WI38 (cell line): ENCODE data around the gene SLX9.

Source experiments
- H3K4me3 ChIP-seq: 2 replicates; pipeline ENCODE4 v1.5.1; 2011; ENCODE audit warnings: low read depth, mild to moderate bottlenecking, control low read depth, low read length
- TF ChIP-seq, protein P1 (sequence below): IDR thresholded peaks from 2 replicates; pipeline ENCODE4 v1.5.1; 2012; ENCODE audit warnings: low read depth, mild to moderate bottlenecking, control low read depth, low read length

SLX9 gene

DNA sequence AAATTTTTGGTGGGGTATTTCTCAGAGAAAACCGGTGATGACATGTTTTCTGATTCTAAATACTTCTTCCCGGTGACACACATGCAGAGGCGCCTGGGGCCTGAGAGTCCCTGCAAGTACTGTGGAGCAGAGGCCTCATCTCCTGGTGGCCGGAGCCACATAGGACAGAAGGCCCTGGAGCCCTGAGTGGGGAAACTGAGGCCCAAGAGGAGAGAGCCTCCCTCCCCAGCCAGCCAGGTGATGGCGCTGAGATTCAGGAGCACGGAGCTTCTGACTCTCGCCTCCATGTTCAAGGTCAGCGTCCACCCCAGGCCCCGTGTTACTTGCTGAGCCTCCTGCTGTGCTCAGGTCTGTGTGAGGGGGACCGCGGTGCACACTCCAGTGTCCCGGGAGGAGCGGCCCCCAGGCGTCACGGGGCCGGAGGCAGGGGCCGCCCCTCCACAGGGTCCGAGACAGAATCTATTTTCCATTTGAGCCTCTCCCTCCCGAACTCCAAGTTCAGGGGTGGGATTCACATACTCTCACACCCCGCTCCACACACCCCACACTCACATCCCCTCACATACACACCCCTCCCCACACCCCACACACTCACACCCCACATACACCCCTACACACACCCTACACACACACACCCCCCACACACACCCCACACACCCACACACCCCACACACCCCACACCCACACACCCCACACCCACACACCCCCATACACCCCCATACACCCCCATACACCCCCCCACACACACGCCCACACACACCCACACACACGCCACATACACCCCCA lies 43.8 kb downstream of the SLX9 start:
- TF ChIP-seq, protein P1, sequence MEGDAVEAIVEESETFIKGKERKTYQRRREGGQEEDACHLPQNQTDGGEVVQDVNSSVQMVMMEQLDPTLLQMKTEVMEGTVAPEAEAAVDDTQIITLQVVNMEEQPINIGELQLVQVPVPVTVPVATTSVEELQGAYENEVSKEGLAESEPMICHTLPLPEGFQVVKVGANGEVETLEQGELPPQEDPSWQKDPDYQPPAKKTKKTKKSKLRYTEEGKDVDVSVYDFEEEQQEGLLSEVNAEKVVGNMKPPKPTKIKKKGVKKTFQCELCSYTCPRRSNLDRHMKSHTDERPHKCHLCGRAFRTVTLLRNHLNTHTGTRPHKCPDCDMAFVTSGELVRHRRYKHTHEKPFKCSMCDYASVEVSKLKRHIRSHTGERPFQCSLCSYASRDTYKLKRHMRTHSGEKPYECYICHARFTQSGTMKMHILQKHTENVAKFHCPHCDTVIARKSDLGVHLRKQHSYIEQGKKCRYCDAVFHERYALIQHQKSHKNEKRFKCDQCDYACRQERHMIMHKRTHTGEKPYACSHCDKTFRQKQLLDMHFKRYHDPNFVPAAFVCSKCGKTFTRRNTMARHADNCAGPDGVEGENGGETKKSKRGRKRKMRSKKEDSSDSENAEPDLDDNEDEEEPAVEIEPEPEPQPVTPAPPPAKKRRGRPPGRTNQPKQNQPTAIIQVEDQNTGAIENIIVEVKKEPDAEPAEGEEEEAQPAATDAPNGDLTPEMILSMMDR = no peak
- no peak overlapping the region for H3K4me3 ChIP-seq

DNA sequence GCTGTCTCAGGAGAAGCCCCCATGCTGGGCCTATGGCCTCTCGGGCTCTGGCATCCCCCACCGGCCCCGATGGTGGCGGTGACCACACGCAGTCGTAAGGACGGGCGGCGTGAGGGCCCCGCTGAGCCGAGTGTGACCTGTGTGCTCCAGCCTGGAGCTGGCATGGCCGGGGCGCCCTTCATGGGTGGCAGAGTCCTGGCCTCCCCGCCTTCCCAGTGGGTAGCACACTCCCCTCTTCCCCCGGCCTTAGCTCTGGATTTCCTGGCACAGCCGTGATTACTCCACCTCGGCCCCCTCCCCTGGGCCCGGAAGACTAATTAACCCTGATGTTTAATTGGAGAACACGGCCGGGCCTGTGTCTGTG lies 44.6 kb downstream of the SLX9 start:
- TF ChIP-seq, protein P1 = no peak

DNA sequence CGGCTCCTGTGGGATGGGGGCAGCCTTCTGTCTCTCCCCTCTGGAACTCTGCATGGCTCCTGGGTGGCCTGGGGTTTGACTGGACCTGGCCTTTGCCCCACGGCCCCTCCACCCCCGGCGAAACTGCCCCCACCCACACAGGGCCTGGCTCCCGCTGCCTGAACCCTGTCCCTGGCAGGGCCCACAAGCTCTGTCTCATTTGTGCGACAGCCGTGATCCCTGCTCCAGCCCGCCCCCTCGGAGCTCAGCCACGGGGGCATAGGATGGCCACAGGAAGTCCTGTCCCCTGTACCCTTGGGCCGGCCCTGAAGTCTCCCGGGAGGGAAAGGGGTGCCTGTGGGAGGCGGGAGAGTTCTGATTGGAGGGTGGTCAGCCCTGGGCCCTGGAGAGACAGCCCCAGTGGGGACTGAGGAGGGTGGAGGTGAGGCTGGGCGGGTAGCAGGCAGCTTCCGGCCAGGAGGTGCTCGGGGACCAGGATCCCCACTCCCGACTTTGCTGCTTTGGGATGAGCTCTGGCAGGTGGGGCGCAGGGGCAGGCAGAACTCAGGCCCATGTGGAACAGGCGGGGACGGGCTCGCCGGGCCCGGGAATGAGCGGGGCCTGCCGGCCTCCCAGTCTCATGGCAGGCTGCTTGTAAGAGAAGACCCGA lies 45.1 kb downstream of the SLX9 start:
- TF ChIP-seq, protein P1 = no peak
- no peak overlapping the region for H3K4me3 ChIP-seq

More for the DNA sequence above, 44.6 kb downstream of the SLX9 start:
- no peak overlapping the region for H3K4me3 ChIP-seq

DNA sequence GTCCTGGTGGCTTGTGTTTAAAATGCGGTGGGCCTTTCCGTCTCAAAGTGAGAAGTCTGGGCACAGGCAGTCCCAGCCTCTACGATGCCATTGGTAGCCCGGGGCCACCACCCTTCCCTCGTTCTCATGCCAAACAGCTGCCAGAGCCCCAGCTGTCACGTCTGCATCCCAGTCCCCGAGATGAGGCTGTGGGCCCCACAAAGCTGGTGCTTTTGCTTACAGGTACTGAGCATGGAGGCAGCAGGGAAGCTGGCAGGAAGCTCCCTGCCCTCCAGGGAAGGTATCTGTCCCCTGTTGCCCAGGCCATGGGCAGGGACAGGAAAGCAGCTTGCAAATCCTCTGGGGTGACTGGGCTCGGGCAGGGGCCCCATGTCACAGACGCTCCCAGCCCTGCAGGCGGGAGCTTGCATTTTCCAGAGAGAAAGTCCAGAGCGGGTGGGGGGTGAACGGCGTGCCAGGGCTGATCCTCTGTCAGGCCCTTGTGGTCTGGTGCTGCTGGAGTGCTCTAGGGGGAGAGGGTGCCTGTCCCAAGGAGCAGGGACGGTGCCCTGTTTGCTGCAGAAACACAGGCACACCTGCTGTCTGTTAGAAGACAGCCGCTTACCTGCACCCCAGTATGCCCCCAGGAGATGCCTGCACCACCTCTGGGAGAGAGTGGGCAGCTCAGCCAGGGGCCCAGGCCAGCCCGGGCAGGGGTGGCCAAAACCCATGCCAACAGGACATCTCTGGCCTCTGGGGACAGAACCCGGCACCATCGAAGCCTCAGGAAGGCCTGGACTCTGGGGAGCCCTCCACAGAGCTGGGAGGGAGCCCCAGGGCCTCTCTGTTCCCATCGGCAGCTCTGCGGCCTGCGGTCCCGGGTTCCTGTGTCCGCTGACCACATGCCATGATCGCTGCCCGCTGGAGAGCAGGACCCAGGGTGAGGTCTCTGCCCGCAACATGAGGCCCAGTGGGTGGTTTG lies 45.9 kb downstream of the SLX9 start:
- TF ChIP-seq, protein P1 = no peak
- no peak overlapping the region for H3K4me3 ChIP-seq

DNA sequence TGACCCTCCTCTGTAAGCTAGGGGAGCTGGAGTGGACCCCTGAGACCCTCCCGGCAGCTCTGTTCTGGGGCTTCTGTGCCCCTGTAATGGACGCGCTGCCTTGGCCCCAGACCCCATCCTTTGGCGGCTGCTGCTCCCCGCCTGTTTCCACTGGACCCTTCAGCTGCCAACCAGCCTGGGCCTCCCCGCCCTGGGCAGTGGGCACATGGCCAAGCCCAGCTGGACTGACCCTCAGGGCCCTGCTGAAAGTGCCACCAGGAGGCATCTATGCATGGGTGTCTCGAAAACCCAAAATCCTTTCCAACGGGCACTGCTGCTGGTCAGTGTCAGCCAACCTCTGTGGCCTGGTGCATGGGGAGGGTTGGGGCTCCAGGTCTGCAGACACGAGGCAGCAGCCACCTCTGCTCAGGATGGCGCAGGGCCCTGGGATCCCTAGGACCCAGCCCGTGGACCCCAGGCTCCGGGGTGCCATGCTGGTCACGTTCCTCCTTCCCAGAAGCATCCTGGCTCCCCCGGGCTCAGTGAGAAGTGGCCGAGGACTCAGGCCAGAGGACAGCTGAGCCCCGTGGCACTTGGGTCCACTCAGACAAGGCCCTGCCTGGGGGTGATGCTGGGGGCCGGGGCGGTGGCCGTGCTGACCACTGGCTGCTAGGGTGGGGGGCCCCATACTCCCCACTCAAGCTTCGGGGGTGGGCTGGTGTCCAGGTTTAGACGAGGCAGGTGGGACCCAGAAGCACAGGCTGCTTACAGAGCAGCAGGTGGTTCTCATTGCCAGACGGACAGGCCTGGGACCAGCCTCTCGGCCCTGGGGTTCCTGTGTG lies 46.9 kb downstream of the SLX9 start:
- H3K4me3 ChIP-seq = no peak overlapping the region
- TF ChIP-seq, protein P1 = no peak

DNA sequence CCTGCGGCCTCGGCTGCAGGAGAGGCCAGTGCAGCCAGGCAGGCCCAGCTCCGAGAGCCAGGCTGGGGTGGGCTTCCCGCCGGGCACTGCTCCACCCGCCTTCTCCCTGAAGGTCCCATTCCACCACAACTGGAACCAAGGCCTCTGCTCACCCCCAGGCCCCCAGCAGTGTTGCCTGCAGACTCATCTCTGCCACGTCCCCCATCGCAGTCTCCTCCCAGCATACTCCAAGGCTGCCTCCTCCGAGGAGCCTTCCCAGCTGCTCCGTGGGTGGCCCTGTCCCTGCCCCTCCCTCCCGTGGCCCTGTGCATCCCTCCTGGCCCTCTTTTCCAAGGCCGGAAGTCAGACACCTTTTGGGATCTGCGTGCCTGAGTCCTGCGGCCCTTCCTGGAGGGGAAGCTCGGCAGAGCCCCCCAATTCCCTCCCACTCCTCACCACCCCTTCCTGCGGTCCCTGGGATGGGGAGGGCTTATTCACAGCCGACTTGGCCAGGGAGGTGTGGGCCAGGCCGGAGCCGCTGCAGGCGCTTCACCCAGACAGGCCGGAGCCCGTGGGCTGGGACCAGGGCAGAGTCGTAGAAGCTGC lies 47.6 kb downstream of the SLX9 start:
- TF ChIP-seq, protein P1 = no peak
- no peak overlapping the region for H3K4me3 ChIP-seq
